GM10847 (cell line): ENCODE measurements around the gene DNMT3B.

Source experiments
- POLR2A ChIP-seq: IDR thresholded peaks from 2 replicates; pipeline ENCODE4 v1.6.1; 2011; ENCODE audit not compliant: insufficient read length; ENCODE audit errors: extremely low read depth

DNMT3B gene

GRCh38 chr20:32804022-32804715, 42.0 kb downstream of the DNMT3B start:
- no peak for TF ChIP-seq POLR2A

GRCh38 chr20:32804817-32805216, 42.6 kb downstream of the DNMT3B start:
- TF ChIP-seq POLR2A, result no peak

GRCh38 chr20:32805721-32806120, 43.5 kb downstream of the DNMT3B start:
- TF ChIP-seq POLR2A, result no peak

- no peak for TF ChIP-seq POLR2A
Observed at GRCh38 chr20:32806356-32806755, 44.2 kb downstream of the DNMT3B start.

GRCh38 chr20:32807706-32808105, 45.5 kb downstream of the DNMT3B start:
- no peak for TF ChIP-seq POLR2A

- TF ChIP-seq POLR2A, result no peak
Observed at GRCh38 chr20:32808438-32808837, 46.3 kb downstream of the DNMT3B start.

GRCh38 chr20:32809907-32810306, 47.7 kb downstream of the DNMT3B start:
- TF ChIP-seq POLR2A, result no peak

GRCh38 chr20:32810941-32811340, 48.8 kb downstream of the DNMT3B start:
- TF ChIP-seq POLR2A, result no peak

- TF ChIP-seq POLR2A, result no peak
Observed at GRCh38 chr20:32811886-32812285, 49.7 kb downstream of the DNMT3B start.

GRCh38 chr20:32819992-32820697, 58.0 kb downstream of the DNMT3B start:
- TF ChIP-seq POLR2A, result peak; percentile 56

GRCh38 chr20:32820698-32821377, 58.7 kb downstream of the DNMT3B start:
- no peak for TF ChIP-seq POLR2A

GRCh38 chr20:32822225-32822624, 60.0 kb downstream of the DNMT3B start:
- TF ChIP-seq POLR2A, result no peak

- TF ChIP-seq POLR2A, result no peak
Observed at GRCh38 chr20:32823078-32823477, 60.9 kb downstream of the DNMT3B start.

- no peak for TF ChIP-seq POLR2A
Observed at GRCh38 chr20:32823737-32824588, 61.8 kb downstream of the DNMT3B start.

- TF ChIP-seq POLR2A, result no peak
Observed at GRCh38 chr20:32828029-32828680, 66.0 kb downstream of the DNMT3B start.
